Measurements from ENCODE around the gene AIMP2. TPM values are rescaled to one million over a fixed set of nuclear protein-coding genes. Genes with fewer than 3 reads are reported as not detected.

The AIMP2 gene
- total and polyA plus RNA-seq, 8 donors: 6.6 to 15.7 (median 11.1) TPM

GRCh38 chr7:6027806-6028365 is 18.8 kb downstream of the AIMP2 start:
- H3K27me3 ChIP-seq: no peaks in the 10 kb centered on the region
- DNase-seq (no peak), ATAC-seq (no peak), FAIRE-seq (no peak)
- 100% methylated on average over 1 of the region's 1 CpG for WGBS, 2 donors
- no peak overlapping the region for H3K4me3 ChIP-seq
- H3K4me1 ChIP-seq: no peaks in the 10 kb centered on the region
- peaks cover 7 to 57% (median 19%) of the 10 kb centered on the region in 3 donors for H3K36me3 ChIP-seq
- TF ChIP-seq, protein P1, sequence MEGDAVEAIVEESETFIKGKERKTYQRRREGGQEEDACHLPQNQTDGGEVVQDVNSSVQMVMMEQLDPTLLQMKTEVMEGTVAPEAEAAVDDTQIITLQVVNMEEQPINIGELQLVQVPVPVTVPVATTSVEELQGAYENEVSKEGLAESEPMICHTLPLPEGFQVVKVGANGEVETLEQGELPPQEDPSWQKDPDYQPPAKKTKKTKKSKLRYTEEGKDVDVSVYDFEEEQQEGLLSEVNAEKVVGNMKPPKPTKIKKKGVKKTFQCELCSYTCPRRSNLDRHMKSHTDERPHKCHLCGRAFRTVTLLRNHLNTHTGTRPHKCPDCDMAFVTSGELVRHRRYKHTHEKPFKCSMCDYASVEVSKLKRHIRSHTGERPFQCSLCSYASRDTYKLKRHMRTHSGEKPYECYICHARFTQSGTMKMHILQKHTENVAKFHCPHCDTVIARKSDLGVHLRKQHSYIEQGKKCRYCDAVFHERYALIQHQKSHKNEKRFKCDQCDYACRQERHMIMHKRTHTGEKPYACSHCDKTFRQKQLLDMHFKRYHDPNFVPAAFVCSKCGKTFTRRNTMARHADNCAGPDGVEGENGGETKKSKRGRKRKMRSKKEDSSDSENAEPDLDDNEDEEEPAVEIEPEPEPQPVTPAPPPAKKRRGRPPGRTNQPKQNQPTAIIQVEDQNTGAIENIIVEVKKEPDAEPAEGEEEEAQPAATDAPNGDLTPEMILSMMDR (IDR thresholded peaks at IDR 0.05): no peak
- no peaks in the 10 kb centered on the region for H3K9me3 ChIP-seq
- no peak overlapping the region for H3K27ac ChIP-seq
- intact Hi-C loops (cut with DNase I): no loop called here

DNA sequence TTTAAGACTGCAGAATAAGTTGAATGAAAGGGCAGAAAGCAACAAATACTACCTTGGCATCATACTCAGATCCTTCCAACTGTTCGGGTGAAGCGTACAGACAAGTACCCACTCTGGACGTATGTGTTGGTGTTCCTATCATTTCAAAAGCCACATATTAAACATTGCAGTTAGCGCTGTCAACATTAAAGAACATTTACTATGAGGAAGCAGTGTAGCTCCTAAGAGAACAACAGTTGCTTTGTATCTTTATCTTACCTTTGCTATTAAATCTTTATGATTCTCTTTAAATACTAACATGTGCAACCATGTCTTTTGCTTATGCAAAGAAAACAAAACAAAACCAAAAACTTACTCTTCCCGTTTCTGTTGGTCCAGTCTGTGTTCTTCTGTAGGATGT is 19.5 kb downstream of the AIMP2 start:
- no peak overlapping the region for H3K4me3 ChIP-seq
- FAIRE-seq (no peak), DNase-seq (no peak), ATAC-seq (no peak)
- intact Hi-C loops (cut with DNase I): no loop called here
- TF ChIP-seq, protein P1 (IDR thresholded peaks at IDR 0.05): no peak
- WGBS, 2 donors: 85 to 86% methylated on average over 5 of the region's 5 CpGs
- no peak overlapping the region for H3K27ac ChIP-seq
- no peaks in the 10 kb centered on the region for H3K27me3 ChIP-seq
- H3K9me3 ChIP-seq: no peaks in the 10 kb centered on the region
- H3K4me1 ChIP-seq: no peaks in the 10 kb centered on the region
- H3K36me3 ChIP-seq: peaks cover 7 to 50% (median 17%) of the 10 kb centered on the region in 3 donors

GRCh38 chr7:6030988-6031387 is 21.9 kb downstream of the AIMP2 start, which contains the start of gene ANKRD61:
ANKRD61 (plus strand) TSS chr7:6031376; CDS start chr7:6031376, 0 bp downstream.
- no peaks in the 10 kb centered on the region for H3K9me3 ChIP-seq
- no peak within 1 kb of the TSS for H3K27ac ChIP-seq
- H3K36me3 ChIP-seq: peaks cover 3 to 35% (median 10%) of the 10 kb centered on the region in 3 donors
- no peak for DNase-seq
- intact Hi-C loops (cut with DNase I): loop anchor here in 1 of 3 donors (10.0 kb wide), 1 partner anchor 84 kb away; no protein-coding TSS in a partner anchor
- no peaks in the 10 kb centered on the region for H3K4me1 ChIP-seq
- H3K27me3 ChIP-seq: no peaks in the 10 kb centered on the region
- TF ChIP-seq, protein P1 (IDR thresholded peaks at IDR 0.05): no peak
- whole genome bisulfite sequencing, 2 donors: 71 to 96% methylated on average over 2 of the region's 2 CpGs
- no peak within 1 kb of the TSS for H3K4me3 ChIP-seq
- no peak for ATAC-seq
- FAIRE-seq: no peak

DNA sequence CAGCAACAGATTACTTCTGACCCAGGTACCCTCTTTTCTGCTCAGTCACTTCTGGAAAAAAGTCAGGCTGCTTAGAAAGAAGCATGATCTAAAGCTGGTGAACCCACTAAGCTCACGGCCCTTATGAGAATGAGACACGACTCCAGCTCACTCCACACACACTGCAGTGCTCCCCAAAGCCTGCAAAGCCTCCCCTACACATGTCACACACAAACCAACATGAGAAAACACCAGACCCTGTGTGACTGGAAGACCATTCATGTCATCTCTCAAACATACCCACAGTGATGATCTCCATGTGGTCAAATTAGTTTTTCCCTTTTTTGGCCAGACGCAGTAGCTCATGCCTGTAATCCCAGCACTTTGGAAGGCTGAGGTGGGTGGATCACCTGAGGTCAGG is 22.5 kb downstream of the AIMP2 start:
- H3K4me1 ChIP-seq: no peaks in the 10 kb centered on the region
- H3K4me3 ChIP-seq: no peak overlapping the region
- WGBS, 2 donors: 92 to 93% methylated on average over 3 of the region's 3 CpGs
- FAIRE-seq (no peak), ATAC-seq (no peak), DNase-seq (no peak)
- TF ChIP-seq, protein P1 (IDR thresholded peaks at IDR 0.05): no peak
- H3K27me3 ChIP-seq: no peaks in the 10 kb centered on the region
- intact Hi-C loops (cut with DNase I): loop anchor here in 1 of 3 donors (10.0 kb wide), 1 partner anchor 83 kb away; no protein-coding TSS in a partner anchor
- H3K9me3 ChIP-seq: no peaks in the 10 kb centered on the region
- H3K36me3 ChIP-seq: peaks cover 3 to 35% (median 5%) of the 10 kb centered on the region in 3 donors
- H3K27ac ChIP-seq: no peak overlapping the region

- peaks cover 3 to 34% (median 3%) of the 10 kb centered on the region in 3 donors for H3K36me3 ChIP-seq
- H3K27ac ChIP-seq: no peak overlapping the region
- ATAC-seq: no peak
- H3K4me1 ChIP-seq: no peaks in the 10 kb centered on the region
- no peaks in the 10 kb centered on the region for H3K9me3 ChIP-seq
- intact Hi-C loops (cut with DNase I): loop anchor here in 1 of 3 donors (10.0 kb wide), 1 partner anchor 83 kb away; no protein-coding TSS in a partner anchor
- FAIRE-seq: no peak
- H3K27me3 ChIP-seq: no peaks in the 10 kb centered on the region
- H3K4me3 ChIP-seq: no peak overlapping the region
- no peak for DNase-seq
- 40 to 47% methylated on average over 5 of the region's 5 CpGs for WGBS, 2 donors
- TF ChIP-seq, protein P1 (IDR thresholded peaks at IDR 0.05): no peak
These were observed 23.1 kb downstream of the AIMP2 start for GRCh38 chr7:6032167-6032566.
